HG02981 (cell line): ENCODE data around the gene DDX47.
"Not testable (repeated sequence)": the region's sequence is repeated elsewhere in the genome, so short reads cannot be mapped to it uniquely, and the experiment has no call there.

Source experiments
- ATAC-seq: cut with Tn5 transposase; IDR thresholded peaks from one replicate; pipeline ENCODE4 v1.9.1; 2021; ENCODE audit warnings: mild to moderate bottlenecking, moderate library complexity; ENCODE audit not compliant: unreplicated experiment

DDX47 gene

DNA sequence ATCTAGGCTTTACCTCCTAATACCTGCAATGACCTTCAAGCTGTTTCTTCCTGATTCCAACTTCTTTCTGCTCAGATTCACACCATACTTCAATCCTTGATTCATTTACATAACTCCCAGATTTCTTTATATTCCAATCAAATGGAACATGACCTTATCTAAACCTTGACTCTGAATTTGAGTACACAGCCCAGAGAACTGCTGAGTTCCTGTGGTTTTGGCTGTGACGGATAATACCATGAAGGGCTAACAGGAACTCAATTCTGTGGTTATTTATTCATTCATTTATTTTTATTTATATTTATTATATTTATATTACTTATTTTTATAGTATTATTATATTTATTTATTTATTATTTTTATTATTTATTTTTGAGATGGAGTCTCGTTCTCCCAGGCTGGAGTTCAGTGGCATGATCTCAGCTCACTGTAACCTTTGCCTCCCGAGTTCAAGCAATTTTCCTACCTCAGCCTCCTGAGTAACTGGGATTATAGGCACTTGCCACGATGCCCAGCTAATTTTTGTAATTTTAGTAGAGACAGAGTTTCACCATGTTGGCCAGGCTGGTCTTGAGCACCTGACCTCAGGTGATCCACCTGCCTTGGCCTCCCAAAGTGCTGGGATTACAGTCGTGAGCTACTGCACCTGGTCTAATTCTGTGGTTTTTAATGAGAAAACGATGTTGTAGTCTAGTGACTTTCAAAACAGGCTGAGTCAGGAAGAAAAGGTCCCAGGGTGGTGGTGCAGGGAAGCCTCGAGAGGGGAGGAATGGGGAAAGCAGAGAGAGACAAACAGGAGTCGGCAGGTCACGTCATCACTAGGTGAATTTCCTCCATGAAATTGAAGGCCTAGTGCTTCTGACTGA, 16.0 kb upstream of the DDX47 start:
- ATAC-seq = no peak

DNA sequence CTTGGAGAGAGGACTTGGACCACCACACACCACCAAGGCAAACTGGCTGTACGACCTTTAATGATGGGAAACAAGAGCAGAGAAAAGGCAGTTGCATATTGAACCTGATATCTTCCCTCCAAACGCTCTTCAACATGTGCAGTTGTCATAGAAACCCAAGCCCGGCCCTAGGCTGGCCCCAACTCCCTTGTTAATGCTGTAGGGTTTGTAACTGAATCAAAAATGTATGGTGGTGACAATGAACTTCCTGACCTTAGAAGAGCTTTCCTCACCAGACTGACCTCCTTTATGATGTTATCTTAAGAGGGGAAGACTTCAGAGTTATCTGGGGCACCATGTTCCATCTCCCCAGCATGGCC, 15.4 kb upstream of the DDX47 start:
- ATAC-seq = no peak

DNA sequence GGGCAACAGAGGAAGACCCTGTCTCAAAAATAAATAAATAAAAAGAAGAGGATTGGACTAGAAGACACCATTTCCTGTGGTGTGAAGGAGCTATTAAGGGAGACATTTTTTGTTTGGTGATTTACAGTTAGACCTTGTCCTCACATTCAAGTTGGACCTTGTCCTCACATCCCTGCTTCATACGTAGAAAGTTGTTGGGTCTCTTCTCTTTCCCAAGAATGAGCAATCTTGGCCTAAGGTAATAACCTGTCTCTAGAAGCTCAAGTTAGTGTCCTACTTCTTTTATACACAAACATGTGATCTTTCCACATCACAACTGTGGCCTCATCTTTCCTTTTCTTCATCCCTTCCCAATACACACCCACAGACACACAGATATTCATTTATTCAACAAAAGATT, 14.7 kb upstream of the DDX47 start:
- ATAC-seq = no peak

DNA sequence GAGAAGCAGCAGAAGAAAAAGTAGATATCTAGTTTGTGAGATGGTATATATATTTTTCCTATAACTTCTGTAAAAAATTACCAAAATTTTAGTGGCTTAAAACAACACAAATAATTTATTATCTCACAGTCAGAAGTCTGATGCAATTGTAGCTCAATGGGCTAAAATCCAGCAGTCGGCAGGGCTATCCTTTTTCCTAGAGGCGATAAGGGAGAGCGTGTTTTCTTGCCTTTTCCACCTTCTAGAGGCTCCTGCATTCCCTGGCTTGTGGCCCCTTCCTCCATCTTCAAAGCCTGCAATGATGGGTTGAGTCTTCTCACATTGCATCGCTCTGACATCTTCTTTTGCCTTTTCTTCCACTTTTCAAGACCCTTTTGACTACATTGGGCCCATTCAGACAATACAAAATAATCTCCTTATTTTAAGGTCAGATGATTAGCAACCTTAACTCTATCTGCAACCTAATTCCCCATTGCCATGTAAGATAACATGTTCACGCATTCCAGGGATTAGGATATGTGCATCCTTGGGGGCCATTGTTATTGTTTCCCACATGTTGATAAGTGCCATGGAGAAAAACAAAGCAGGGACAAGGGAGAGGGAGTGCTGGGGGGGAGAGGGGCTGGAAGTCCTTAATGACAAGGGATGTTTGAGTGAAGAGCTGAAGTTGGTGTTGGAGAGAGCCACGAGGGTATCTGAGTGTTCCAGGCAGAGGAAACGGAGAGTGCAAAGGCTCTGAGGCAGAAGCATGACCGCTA, 13.8 kb upstream of the DDX47 start:
- ATAC-seq = no peak

DNA sequence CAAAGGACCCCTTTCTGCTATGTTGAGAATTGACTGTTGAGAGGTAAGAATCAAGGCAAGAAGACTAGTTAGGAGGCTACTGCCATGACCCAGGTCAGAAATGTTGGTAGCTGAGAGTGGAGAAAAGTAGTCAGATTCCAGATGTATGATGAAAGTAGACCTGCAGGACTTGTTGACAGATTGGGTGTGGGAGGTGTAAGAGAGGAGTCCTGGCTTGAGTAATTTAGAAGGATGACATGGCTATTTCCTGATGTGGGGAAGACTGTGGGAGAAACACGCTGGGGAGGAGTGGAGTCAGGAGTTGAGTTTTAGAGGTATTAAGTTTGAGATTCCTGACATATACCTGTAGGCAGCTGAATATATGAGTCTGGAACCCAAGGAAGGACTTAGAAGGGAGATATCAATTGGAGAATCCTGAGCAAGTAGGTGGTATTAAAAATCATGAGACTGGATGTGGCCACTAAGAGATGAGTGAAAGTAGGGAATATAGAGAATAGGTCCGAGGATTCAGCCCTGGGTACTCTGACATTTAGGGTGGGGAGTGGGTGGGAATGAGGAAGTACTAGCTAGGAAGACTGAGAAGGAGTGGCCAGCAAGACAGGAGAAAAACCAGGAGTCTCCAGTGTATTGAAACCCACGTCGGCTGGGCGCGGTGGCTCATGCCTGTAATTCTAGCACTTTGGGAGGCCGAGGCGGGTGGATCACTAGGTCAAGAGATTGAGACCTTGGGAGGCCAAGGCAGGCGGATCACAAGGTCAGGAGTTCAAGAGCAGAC, 12.6 kb upstream of the DDX47 start:
- ATAC-seq = no peak

DNA sequence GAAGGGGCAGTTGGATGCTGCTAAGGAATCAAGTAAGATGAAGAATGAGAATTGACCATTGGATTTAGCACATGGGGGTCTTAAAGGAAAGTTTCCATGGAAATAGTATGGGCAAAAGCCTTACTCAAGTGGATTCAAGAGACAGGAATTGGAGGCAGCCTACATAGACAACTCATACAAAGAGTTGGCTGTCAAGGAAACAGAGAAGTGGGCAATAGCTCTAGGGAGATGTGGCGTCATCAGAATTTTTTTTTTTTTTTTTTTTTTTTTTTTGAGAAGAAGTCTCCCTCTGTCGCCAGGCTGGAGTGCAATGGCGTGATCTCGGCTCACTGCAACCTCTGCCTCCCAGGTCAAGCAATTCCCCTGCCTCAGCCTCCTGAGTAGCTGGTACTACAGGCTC, 11.5 kb upstream of the DDX47 start:
- not testable (repeated sequence) for ATAC-seq

DNA sequence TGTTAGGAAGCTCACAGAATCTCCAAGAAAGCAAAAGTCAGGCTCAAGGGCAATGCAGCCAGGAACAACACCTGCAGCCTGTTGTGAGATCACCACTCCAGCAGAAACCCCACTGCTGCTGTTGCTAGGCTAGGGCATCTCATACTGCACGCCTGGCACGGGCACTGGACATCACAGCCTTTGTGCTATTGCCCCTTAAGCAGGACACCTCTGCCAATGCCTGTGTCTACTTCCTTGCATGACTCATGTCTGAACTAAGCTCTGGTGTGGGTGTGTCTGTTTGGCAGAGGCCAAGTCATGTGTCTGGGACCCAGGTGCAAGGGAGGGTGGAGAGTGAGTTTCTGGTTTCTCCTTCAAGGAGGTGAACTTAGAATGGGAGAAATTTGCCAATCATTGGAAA, 10.0 kb upstream of the DDX47 start:
- ATAC-seq = peak; percentile 70

DNA sequence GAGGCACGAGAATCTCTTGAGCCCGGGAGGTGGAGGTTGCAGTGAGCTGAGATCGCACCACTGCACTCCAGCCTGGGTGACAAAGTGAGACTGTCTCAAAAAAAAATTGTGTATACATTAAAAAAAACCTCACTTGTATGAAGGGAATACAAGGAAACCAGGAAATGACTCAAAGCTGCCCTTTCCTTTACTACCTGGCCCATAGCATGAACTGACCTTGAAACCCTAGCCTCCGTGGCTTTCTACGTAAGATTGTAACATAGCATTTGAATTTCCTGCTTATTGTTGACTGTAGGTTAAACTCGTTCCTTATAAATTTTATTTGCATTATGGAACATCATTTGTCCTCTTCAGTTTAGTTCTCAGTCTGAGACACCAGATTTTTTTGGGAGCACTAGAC, 9.1 kb upstream of the DDX47 start:
- no peak for ATAC-seq

DNA sequence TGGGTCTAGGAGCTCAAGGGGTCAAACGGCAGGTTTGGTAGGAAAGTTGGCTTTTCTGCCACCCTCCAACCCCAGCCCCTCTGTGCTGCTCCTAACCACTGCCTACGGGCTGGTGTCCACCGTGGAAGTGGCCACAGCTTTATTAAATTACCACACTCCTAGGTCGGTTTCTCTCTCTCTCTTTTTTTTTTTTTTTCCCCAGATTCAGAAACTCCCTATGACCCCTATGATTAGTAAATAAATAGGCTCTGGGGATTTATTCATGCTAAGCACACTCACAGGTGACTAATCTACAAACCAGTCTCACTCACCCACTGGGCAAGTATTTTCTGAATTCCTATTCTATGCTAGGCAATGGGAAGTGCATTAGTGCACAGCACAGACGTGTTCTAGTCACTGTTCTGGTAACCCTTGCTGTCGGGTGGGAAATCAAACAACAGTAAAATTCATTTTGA, 8.7 kb upstream of the DDX47 start:
- ATAC-seq = no peak

DNA sequence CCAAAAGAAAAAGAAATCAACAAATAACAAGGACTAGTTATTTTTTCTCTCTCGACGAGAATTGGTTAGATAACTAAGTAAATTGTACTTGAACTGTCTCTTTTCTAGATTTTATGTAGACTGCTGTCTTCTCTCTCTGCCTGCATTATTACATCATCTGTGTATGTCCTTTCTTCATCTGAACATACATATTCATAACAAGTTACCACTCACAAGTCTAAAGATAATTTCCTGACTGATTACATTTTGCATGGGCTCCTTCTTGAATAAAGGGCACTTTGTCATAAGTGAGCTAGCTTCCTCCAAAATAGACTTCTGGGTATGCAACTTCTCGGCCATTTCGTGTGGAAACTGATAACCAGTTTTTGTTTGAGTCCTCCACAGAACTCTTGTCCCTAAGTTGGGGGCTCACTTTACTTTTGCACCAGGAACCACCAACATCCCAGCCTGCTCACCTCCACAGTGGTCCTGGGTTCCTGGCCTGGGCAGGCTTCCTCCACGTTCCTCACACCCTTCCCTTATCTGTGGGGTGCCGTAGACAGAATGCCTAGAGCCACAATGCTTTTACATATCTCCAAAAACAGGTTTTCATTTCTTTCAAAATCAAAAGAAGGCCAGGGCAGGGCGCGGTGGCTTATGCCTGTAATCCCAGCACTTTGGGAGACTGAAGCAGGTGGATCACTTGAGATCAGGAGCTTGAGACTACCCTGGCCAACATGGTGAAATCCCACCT, 6.2 kb upstream of the DDX47 start:
- ATAC-seq = no peak

DNA sequence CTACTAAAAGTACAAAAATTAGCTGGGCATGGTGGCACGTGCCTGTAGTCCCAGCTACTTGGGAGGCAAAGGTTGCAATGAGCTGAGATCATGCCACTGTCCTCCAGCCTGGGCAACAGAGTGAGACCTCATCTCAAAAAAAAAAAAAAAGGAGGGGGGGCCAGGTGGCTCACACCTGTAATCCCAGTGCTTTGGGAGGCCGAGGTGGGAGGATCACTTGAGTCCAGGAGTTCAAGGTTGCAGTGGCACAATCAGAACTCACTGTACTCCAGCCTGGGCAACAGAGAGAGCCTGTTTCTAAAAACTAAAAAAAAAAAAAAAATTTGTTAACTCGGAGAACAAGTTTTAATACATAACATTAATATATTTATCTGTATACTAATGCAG, 5.6 kb upstream of the DDX47 start:
- ATAC-seq = not testable (repeated sequence)

DNA sequence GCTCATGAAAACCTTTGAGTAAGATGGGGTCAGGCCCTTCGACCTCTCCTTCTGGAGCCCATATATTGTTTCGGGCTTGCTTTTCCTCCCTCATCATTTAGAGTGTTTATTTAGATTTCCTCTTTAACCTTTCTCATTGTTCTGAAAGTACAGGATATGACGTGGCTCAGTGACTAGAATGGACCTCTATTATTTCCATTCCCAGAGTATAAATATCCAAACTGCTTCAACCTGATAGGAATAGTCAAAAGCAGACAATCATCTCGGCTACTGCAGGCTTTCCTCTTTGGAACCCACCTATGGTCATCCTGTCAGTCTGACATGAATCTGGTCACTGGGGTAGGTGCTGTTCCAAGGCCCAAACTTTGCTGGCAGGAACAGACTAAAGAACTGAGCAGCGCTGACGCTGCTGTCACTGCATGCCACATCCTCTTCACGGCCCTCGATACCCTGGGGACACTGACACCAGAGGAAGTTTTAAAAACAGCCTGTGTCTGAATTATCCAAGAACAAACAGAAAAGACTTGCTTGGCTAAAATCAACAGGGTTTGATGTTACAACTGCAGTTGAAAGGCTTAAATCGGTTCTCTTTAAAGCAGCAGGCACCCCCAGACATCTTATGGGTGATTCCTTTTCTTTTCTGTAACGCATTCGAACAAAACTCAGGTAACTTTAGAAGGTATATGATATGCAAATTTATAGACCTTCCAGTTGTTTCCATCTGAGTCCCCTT, 5.0 kb upstream of the DDX47 start:
- peak; percentile 68 for ATAC-seq

DNA sequence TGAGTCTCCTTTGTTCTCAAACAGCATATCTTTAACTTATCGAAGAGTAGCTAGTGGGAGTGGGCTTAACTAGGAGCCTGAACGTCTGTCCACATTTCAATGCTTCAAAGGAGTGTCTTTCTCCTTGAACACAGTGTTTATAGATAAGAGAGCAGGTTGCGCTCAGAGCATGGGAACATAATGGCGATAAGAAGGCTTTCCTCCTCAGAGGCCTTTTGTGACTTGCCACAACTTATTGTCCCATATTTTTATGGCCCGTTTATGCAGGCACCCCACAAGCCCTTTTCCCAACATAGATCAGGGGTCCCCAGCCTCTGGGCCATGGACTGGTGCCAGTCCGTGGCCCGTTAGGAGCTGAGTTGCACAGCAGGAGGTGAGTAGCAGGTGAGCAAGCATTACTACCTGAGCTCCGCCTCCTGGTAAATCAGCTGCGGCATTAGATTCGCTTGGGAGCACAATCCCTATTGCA, 2.6 kb upstream of the DDX47 start:
- no peak for ATAC-seq

DNA sequence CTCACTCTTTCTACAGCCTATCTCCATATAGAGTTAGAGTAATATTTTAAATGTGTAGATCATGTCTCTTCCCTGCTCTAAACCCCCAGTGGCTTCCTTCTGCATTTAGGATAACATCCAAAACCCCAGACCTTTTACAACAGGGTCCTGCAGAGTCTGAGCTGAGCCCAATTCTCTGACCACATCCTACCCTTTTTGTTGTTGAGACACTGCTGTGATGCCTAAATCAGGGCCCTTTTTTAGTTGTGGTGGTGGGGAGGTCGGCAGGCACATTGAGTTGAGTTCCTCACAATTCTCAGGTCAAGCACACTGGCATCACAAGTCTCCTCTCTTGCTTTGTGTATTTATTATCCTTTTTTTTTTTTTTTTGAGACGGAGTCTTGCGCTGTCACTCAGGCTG, 1.8 kb upstream of the DDX47 start:
- ATAC-seq = no peak

DNA sequence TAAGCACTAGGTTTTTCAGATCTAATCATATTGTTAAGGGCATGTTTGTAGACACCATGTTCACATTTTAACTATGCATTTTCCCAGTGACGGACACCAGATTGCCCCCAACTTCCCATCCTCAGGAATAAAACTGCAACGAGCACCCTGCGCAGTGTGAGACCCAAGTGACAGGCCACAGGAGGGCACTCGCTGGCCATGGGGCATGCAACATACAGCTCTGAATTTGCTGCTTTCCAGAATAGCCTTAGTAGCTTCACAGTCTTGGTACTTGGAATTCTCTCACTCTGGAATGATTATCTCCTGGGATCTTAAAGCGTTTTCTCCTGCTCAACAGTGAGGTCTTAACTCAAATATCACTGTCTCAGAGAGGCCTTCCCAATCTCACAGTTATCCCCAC, 972 bp upstream of the DDX47 start:
- no peak for ATAC-seq

DNA sequence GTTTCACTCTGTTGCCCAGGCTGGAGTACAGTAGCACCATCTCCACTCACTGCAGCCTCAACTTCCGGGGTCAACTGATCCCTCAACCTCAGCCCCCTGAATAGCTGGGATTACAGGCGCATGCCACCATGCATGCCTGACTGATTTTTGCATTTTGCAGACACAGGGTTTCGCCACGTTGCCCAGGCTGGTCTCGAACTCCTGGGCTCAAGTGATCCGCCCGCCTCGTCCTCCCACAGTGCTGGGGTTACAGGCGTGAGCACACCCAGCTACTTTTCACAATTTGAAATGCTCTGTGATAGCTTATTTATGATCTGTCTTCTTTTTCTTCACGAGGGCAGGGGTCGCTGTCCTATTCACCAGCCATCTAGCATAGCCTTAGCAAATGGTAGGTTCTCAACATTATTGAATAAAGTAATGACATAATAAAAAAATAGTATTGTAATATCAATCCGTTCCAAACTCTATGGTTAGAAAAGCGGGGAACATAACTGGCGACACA, 477 bp upstream of the DDX47 start:
- ATAC-seq = no peak

DNA sequence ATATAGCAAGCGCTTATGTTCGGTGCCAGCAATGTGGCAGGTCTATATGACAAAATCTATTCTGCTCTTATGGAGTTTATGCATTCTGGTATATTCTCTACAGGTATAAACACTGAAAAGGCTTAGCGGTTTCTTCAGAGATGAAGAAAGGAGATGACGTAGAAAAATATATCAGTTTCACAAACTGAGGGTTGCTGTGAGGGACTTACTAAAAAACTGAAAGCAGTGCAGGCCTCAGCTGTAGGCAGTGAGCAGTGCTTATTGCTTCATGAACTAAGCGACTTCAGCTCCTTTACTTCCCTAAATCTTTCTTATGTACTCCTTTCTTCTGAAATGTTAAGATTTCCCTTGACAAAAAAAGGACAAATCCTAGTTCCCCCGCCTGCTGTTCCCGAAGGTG, 4.5 kb downstream of the DDX47 start:
- no peak for ATAC-seq

DNA sequence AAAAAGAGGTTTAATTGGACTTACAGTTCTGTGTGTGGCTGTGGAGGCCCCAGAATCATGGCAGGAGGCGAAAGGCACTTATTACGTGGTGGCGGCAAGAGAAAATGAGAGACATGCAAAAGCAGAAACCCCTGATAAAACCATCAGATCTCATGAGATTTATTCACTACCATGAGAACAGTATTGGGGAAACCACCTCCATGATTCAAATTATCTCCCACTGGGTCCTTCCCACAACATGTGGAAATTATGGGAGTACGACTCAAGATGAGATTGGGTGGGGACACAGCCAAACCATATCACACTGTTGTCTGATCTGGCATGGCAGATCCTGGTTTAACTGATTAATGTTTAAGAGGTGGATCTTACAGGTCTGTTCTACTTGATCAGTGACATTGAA, 5.6 kb downstream of the DDX47 start:
- no peak for ATAC-seq

DNA sequence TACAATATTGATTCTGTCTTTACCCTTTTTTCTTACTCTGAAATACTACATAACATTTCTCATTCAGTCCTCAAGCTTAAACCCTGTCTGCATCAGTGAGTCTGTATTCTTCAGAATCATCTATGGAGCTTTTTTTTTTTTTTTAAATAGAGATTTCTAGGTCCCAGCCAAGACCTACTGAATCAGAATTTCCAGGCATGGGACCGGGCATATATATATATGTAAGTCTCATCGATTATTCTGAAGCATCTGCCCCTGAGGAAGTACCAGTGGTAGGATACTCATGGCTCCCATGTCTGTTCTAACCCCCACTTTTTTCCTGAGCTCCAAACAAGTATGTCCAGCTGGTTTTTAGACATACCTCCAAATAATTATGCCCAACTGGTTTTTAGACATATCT, 6.1 kb downstream of the DDX47 start:
- no peak for ATAC-seq

DNA sequence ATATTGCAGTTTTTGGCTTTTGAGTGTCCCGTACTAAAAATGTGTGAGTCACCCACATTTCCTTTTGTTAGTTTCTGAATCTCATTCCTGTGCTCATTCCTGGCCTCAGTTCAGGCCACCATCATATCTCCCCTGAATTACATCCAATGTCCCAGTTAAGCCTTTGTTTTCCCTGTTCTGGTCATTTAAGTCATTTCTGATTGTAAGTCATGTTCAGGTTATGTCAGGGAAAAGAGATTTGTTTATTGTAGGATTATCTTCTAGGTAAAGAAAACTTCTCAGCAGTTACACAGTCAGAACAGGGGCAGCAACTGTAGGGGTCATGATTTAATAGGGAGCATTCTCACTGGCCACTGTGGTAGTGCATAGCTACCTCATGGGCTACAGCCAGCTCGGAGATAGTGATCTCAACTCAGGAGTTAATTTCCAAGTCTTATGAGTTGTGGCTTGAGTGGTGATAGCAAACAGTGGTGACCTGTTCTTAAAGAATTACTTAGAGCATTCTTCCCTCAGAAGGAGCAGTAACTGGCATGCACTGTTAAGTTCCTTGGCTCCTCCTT, 6.7 kb downstream of the DDX47 start:
- ATAC-seq = no peak
